ENCODE results near the gene STAG3.
A peak's percentile ranks its signal among the peaks of the same experiment; 100 is the strongest.
"Not testable (repeated sequence)": the region's sequence is repeated elsewhere in the genome, so short reads cannot be mapped to it uniquely, and the experiment has no call there.

Gene STAG3, protein sequence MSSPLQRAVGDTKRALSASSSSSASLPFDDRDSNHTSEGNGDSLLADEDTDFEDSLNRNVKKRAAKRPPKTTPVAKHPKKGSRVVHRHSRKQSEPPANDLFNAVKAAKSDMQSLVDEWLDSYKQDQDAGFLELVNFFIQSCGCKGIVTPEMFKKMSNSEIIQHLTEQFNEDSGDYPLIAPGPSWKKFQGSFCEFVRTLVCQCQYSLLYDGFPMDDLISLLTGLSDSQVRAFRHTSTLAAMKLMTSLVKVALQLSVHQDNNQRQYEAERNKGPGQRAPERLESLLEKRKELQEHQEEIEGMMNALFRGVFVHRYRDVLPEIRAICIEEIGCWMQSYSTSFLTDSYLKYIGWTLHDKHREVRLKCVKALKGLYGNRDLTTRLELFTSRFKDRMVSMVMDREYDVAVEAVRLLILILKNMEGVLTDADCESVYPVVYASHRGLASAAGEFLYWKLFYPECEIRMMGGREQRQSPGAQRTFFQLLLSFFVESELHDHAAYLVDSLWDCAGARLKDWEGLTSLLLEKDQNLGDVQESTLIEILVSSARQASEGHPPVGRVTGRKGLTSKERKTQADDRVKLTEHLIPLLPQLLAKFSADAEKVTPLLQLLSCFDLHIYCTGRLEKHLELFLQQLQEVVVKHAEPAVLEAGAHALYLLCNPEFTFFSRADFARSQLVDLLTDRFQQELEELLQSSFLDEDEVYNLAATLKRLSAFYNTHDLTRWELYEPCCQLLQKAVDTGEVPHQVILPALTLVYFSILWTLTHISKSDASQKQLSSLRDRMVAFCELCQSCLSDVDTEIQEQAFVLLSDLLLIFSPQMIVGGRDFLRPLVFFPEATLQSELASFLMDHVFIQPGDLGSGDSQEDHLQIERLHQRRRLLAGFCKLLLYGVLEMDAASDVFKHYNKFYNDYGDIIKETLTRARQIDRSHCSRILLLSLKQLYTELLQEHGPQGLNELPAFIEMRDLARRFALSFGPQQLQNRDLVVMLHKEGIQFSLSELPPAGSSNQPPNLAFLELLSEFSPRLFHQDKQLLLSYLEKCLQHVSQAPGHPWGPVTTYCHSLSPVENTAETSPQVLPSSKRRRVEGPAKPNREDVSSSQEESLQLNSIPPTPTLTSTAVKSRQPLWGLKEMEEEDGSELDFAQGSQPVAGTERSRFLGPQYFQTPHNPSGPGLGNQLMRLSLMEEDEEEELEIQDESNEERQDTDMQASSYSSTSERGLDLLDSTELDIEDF

DNA sequence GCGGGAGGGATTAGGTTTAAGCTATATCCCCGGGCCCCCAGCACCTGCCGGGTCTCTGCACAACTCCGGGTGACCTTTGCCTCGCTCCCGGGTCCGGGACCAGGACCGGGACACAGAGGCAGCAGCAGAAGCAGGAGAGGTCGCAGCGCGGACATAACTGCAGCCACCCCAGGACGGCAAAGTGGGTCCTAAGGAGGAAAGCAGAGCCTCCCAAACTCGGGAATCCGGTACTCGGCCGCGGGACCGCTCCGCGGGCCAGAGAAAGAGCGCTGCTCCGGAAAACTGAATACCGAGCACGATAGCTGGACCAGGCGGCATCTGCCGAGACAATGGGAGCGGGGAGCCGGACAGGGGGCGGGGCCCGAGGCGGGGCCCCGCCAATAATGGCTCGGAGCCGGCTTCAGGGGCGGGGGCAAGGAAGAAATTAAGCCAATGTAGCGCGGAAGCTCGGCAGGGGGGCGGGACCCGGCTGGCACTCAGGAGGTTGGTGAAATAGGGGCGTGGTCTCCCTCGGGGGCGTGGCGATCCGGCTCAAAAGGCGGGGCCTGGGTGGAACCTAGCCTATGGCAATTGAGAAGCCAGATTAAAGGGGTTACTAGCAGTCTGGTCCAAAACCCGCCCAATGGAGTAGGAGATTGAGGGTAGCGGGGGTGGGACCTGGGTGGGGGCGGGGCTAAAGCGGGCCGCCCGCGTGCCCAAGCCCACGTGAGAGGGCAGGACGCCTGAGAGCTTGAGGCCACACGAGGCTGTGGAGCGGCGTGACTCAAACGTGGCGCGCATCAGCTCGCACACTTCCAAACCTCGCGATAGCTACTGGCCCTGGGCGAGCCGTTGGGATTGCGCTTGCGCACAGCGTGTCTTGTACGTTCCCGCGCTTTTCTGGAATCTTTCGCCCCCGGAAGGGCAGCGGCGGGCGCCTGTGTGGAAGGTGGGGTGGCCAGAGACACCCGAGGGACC, at the start of gene STAG3, which contains the start of gene GPC2:
Gene STAG3, plus strand, starts transcription at position 874 of the 957 bp plus-strand sequence. CDS start 2,639 bp downstream, outside the sequence.
Gene GPC2, minus strand, starts transcription at position 337 of the 957 bp plus-strand sequence. Its CDS starts 182 bp downstream, at position 155.
- DNase-seq (ENCODE audit: low spot score) = peak; percentile 88

GRCh38 chr7:100128637-100128963, 49.1 kb upstream of the STAG3 start:
- no peak for DNase-seq (ENCODE audit: low spot score)

DNA sequence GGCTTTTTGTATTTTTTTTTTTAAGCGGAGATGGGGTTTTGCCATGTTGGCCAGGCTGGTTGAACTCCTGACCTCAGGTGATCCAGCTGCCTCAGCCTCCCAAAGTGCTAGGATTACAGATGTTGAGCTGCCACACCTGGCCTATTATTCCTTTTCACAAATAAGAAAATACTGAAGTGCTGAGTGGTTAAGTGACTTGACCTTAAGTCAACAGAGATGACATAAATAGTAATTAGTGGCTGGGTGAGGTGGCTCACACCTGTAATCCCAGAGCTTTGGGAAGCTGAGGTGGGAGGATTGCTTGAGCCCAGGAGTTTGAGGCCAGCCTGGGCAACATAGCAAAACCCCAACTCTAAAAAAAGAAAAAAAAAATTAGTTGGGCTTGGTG, 47.5 kb upstream of the STAG3 start:
- DNase-seq (ENCODE audit: low spot score) = not testable (repeated sequence)

DNA sequence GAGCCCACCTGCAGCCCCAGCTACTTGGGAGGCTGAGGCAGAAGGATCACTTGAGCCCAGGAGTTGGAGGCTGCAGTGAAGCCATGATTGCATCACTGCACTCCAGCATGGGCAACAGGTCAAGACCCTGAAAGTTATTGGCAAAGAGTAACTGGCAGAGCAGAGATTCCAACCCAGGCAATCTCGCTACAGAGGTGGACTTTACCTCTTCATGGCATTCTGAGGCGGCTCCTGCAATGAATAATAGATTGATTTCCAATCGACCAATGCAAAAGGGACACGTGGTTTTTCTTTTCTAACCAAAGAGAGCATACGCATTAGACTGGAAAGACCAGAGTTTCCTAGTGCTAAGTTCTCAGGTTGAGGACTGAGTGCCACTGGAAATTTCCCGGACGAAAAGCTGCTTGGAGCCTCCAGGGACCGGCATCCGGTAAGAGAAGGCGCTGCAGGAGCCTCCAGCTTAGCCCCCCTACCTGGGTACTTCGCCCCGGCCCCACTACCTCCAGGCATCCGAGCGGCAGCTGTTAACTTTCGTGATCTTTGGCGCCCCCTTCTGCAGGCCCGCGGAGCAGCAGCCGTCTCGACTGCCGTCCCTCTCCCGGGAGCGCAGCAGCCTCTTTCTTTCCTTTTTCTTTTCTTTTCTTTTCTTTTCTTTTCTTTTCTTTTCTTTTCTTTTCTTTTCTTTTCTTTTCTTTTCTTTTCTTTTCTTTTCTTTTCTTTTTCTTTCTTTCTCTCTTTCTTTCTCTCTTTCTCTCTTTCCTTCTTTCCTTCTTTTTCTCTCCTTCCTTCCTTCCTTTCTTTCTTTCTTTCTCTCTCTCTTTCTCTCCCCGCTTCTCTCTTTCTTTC, 46.9 kb upstream of the STAG3 start:
- peak; percentile 70 for DNase-seq (ENCODE audit: low spot score)

GRCh38 chr7:100132126-100132525, 45.6 kb upstream of the STAG3 start:
- no peak for DNase-seq (ENCODE audit: low spot score)

- DNase-seq (ENCODE audit: low spot score) = peak; percentile 68
Observed at GRCh38 chr7:100132697-100133151, 45.0 kb upstream of the STAG3 start.

DNA sequence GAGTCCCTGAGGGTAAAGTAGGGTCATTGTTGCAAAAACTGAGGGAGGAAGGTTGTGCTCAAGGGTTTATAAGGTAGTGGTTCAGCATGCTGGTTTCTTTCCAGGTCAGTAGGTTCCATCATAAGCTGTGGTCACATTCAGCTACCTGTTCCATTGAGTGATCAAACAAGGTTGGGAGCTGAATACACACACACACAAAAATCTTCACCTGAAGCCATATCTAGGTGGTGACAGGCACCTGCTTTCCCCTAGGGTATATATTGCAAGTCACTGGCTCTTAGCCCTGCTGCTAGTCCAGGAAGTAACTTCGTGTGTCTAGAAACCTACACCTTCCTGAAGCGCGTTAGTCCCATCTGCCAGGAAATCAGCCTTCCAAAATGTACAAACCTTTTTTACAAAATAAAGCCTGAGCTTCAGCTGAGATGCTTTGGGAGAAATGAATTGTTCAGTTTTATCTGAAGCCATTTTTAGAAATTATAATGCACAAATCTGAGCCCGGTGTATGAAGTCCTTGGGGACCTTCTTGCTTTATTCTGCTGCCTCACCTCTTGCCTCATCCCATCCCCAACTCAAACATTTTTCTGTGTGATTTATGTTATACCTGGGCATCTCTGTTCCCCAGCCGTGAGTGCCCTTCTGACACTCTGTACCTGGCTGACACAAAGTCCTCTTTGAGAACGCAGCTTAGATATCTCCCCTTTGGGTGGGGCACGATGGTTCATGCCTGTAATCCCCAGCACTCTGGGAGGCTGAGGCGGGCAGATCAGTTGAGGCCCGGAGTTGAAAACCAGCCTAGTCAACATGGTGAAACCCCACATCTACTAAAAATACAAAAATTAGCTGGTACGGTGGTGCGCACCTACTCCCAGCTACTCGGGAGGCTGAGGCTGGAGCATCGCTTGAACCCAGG, 39.6 kb upstream of the STAG3 start:
- DNase-seq (ENCODE audit: low spot score) = no peak

GRCh38 chr7:100141555-100141949, 36.2 kb upstream of the STAG3 start:
- no peak for DNase-seq (ENCODE audit: low spot score)

GRCh38 chr7:100142461-100142860, 35.3 kb upstream of the STAG3 start:
- DNase-seq (ENCODE audit: low spot score) = no peak

- not testable (repeated sequence) for DNase-seq (ENCODE audit: low spot score)
Observed at GRCh38 chr7:100146350-100146749, 31.4 kb upstream of the STAG3 start.

DNA sequence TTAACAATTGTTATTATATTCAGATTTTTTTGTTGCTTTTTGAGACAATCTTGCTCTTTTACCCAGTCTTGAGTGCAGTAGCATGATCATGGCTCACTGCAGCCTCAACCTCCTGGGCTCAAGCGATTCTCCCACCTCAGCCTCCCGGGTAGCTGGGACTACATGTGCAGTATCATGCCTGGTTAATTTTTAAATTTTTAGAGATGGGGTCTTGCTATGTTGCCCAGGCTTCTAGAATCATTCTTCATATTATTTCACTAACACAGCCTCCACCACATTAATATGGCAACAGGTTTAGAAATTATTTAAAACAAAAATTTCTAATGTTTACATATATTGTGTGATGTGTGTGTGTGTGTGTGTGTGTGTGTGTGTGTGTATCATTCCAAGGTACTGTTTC, 30.4 kb upstream of the STAG3 start:
- no peak for DNase-seq (ENCODE audit: low spot score)

- DNase-seq (ENCODE audit: low spot score) = no peak
Observed at GRCh38 chr7:100148225-100148558, 29.5 kb upstream of the STAG3 start.

- peak; percentile 100 for DNase-seq (ENCODE audit: low spot score)
Observed at GRCh38 chr7:100148559-100149328, 29.0 kb upstream of the STAG3 start, which contains the start of gene LAMTOR4. TSS of gene LAMTOR4 (plus strand) at chr7:100148918. CDS start at chr7:100148973, 55 bp downstream.

- DNase-seq (ENCODE audit: low spot score) = no peak
Observed at GRCh38 chr7:100152404-100152803, 25.3 kb upstream of the STAG3 start.

DNA sequence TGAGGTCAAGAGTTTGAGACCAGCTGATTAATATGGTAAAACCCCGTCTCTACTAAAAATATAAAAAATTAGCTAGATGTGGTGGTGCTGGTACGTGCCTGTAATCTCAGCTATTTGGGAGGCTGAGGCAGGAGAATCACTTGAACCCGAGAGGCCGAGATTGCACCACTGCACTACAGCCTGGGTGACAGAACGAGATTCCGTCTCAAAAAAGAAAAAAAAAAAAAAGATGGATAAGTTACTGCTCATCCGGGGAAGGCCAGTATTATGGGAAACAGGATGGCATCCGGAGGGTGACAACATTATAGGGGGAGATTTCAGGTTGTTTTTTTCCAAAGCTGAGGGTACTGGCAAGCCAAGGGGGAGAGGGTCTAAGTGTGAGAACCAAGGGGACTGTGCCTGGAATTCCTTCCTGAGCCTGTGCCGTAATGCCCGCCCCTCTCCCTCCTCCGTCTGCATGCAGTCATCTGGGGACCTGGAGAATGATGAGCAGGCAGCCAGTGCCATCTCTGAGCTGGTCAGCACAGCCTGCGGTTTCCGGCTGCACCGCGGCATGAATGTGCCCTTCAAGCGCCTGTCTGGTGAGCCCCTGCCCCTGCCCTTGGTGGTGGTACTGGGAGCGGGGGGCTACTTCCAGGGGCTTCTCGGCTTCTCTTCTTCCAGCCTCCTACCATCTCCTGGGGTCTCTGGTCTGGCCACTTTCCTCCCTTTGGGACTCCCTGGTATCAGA, 24.6 kb upstream of the STAG3 start:
- no peak for DNase-seq (ENCODE audit: low spot score)

GRCh38 chr7:100153708-100154535, 23.8 kb upstream of the STAG3 start:
- no peak for DNase-seq (ENCODE audit: low spot score)

Data from cerebellar cortex (tissue), 1 donor.